Subcutaneous abdominal adipose tissue (tissue), 5 donors: Measurements from ENCODE around the gene TRPV6.

Experiments
- H3K27ac ChIP-seq: one replicate; pipeline ENCODE4 v1.7.0; 2013; ENCODE audit warnings: low read depth, mild to moderate bottlenecking, inconsistent platforms, low read length, moderate library complexity
- H3K27me3 ChIP-seq, 5 donors: one replicate each; pipeline ENCODE4 v1.7.0; 2013; ENCODE audit warnings: low read length in 5 of 5, inconsistent platforms in 1 of 5; ENCODE audit not compliant: control insufficient read depth in 5 of 5, insufficient read depth in 4 of 5
- H3K36me3 ChIP-seq, 5 donors: one replicate each; pipeline ENCODE4 v1.7.0; 2013; ENCODE audit warnings: low read length in 5 of 5; ENCODE audit not compliant: control insufficient read depth in 5 of 5, insufficient read depth in 5 of 5
- H3K4me1 ChIP-seq, 5 donors: one replicate each; pipeline ENCODE4 v1.7.0; 2013; ENCODE audit warnings: low read length in 5 of 5, mild to moderate bottlenecking in 3 of 5, moderate library complexity in 1 of 5; ENCODE audit not compliant: control insufficient read depth in 5 of 5, insufficient read depth in 5 of 5
- H3K4me3 ChIP-seq, 5 donors: one replicate each; pipeline ENCODE4 v1.7.0; 2013; ENCODE audit warnings: low read length in 5 of 5, low read depth in 1 of 5
- H3K9ac ChIP-seq, 5 donors: one replicate each; pipeline ENCODE4 v1.7.0; 2013; ENCODE audit warnings: low read length in 5 of 5, mild to moderate bottlenecking in 4 of 5, moderate library complexity in 3 of 5
- H3K9me3 ChIP-seq, 5 donors: one replicate each; pipeline ENCODE4 v1.7.0; 2013; ENCODE audit warnings: low read length in 5 of 5; ENCODE audit not compliant: control insufficient read depth in 5 of 5
- donor health status: healthy.
- donor health status: healthy.
- donor health status: healthy.
- donor health status: healthy.
- donor health status: healthy.

Gene TRPV6

GRCh38 chr7:142923391-142923790 lies 37.8 kb upstream of the TRPV6 start:
- Histone ChIP-seq H3K9ac (no peak overlapping the region), H3K4me3 (no peak overlapping the region), H3K4me1 (no peaks in the 10 kb centered on the region), H3K36me3 (no peaks in the 10 kb centered on the region), H3K27ac (no peak overlapping the region), H3K9me3 (peaks cover 0 to 6% (median 0%) of the 10 kb centered on the region in 5 donors), H3K27me3 (peaks cover 0 to 4% (median 0%) of the 10 kb centered on the region in 5 donors)

GRCh38 chr7:142919656-142920055 lies 34.1 kb upstream of the TRPV6 start:
- no peak overlapping the region for H3K27ac ChIP-seq
- no peaks in the 10 kb centered on the region for H3K36me3 ChIP-seq

GRCh38 chr7:142918901-142919300 lies 33.4 kb upstream of the TRPV6 start:
- H3K9me3 ChIP-seq, result no peaks in the 10 kb centered on the region
- no peaks in the 10 kb centered on the region for H3K4me1 ChIP-seq
- H3K27me3 ChIP-seq, result peaks cover 0 to 4% (median 0%) of the 10 kb centered on the region in 5 donors
- H3K27ac ChIP-seq, result no peak overlapping the region
- H3K4me3 ChIP-seq, result no peak overlapping the region
- H3K36me3 ChIP-seq, result no peaks in the 10 kb centered on the region
- H3K9ac ChIP-seq, result no peak overlapping the region

More at GRCh38 chr7:142919656-142920055, 34.1 kb upstream of the TRPV6 start:
- Histone ChIP-seq H3K9me3 (no peaks in the 10 kb centered on the region), H3K4me1 (no peaks in the 10 kb centered on the region), H3K27me3 (peaks cover 0 to 4% (median 0%) of the 10 kb centered on the region in 5 donors), H3K4me3 (no peak overlapping the region), H3K9ac (no peak overlapping the region)

GRCh38 chr7:142917447-142917846 lies 31.9 kb upstream of the TRPV6 start:
- H3K27ac ChIP-seq, result no peak overlapping the region
- H3K36me3 ChIP-seq, result no peaks in the 10 kb centered on the region
- H3K4me1 ChIP-seq, result no peaks in the 10 kb centered on the region
- H3K27me3 ChIP-seq, result peaks cover 0 to 4% (median 0%) of the 10 kb centered on the region in 5 donors
- H3K9ac ChIP-seq, result no peak overlapping the region
- no peaks in the 10 kb centered on the region for H3K9me3 ChIP-seq
- H3K4me3 ChIP-seq, result no peak overlapping the region

- Histone ChIP-seq H3K4me3 (no peak overlapping the region), H3K27me3 (peaks cover 0 to 4% (median 0%) of the 10 kb centered on the region in 5 donors), H3K9ac (no peak overlapping the region), H3K36me3 (no peaks in the 10 kb centered on the region), H3K27ac (no peak overlapping the region), H3K9me3 (no peaks in the 10 kb centered on the region), H3K4me1 (no peaks in the 10 kb centered on the region)
Measured at GRCh38 chr7:142916508-142916907, 31.0 kb upstream of the TRPV6 start.

- H3K9ac ChIP-seq, result no peak overlapping the region
- H3K4me1 ChIP-seq, result no peaks in the 10 kb centered on the region
- H3K9me3 ChIP-seq, result no peaks in the 10 kb centered on the region
- H3K4me3 ChIP-seq, result no peak overlapping the region
- H3K27me3 ChIP-seq, result peaks cover 0 to 4% (median 0%) of the 10 kb centered on the region in 5 donors
- no peak overlapping the region for H3K27ac ChIP-seq
- no peaks in the 10 kb centered on the region for H3K36me3 ChIP-seq
Measured at GRCh38 chr7:142915315-142915714, 29.8 kb upstream of the TRPV6 start.

- Histone ChIP-seq H3K9ac (no peak overlapping the region), H3K27me3 (peaks cover 0 to 4% (median 0%) of the 10 kb centered on the region in 5 donors), H3K4me1 (no peaks in the 10 kb centered on the region), H3K27ac (no peak overlapping the region), H3K9me3 (no peaks in the 10 kb centered on the region), H3K4me3 (no peak overlapping the region), H3K36me3 (no peaks in the 10 kb centered on the region)
Measured at GRCh38 chr7:142914121-142914520, 28.6 kb upstream of the TRPV6 start.

GRCh38 chr7:142913566-142913965 lies 28.0 kb upstream of the TRPV6 start:
- no peak overlapping the region for H3K4me3 ChIP-seq
- H3K9me3 ChIP-seq, result no peaks in the 10 kb centered on the region
- H3K27ac ChIP-seq, result no peak overlapping the region
- no peaks in the 10 kb centered on the region for H3K36me3 ChIP-seq
- H3K9ac ChIP-seq, result no peak overlapping the region
- H3K4me1 ChIP-seq, result no peaks in the 10 kb centered on the region
- peaks cover 0 to 3% (median 0%) of the 10 kb centered on the region in 5 donors for H3K27me3 ChIP-seq

GRCh38 chr7:142913051-142913450 lies 27.5 kb upstream of the TRPV6 start:
- H3K27ac ChIP-seq, result no peak overlapping the region
- H3K9me3 ChIP-seq, result no peaks in the 10 kb centered on the region
- no peak overlapping the region for H3K4me3 ChIP-seq
- no peak overlapping the region for H3K9ac ChIP-seq
- peaks cover 0 to 3% (median 0%) of the 10 kb centered on the region in 5 donors for H3K27me3 ChIP-seq
- H3K36me3 ChIP-seq, result no peaks in the 10 kb centered on the region
- no peaks in the 10 kb centered on the region for H3K4me1 ChIP-seq

- Histone ChIP-seq H3K9ac (no peak overlapping the region), H3K4me3 (no peak overlapping the region), H3K36me3 (no peaks in the 10 kb centered on the region), H3K27ac (no peak overlapping the region), H3K9me3 (no peaks in the 10 kb centered on the region), H3K27me3 (peaks cover 0 to 3% (median 0%) of the 10 kb centered on the region in 5 donors), H3K4me1 (no peaks in the 10 kb centered on the region)
Measured at GRCh38 chr7:142910481-142910880, 24.9 kb upstream of the TRPV6 start.

GRCh38 chr7:142910031-142910433 lies 24.5 kb upstream of the TRPV6 start:
- H3K9ac ChIP-seq, result no peak overlapping the region
- no peaks in the 10 kb centered on the region for H3K4me1 ChIP-seq
- no peak overlapping the region for H3K4me3 ChIP-seq
- H3K36me3 ChIP-seq, result no peaks in the 10 kb centered on the region
- H3K9me3 ChIP-seq, result no peaks in the 10 kb centered on the region
- H3K27me3 ChIP-seq, result peaks cover 0 to 3% (median 0%) of the 10 kb centered on the region in 5 donors
- no peak overlapping the region for H3K27ac ChIP-seq
